ENCODE results near the gene THAP10.

- no peak for TF ChIP-seq CTCF (IDR thresholded peaks at IDR 0.05)
- TF ChIP-seq TAF1 (IDR thresholded peaks at IDR 0.05; ENCODE audit: borderline replicate concordance, low read depth, low read length): no peak
- no peak for TF ChIP-seq POLR2AphosphoS5 (IDR thresholded peaks at IDR 0.05; ENCODE audit: low read depth, low read length)
Observed at GRCh38 chr15:70873232-70874054, 18.8 kb downstream of the THAP10 start.
